ENCODE measurements around the gene DAGLB.

DNA sequence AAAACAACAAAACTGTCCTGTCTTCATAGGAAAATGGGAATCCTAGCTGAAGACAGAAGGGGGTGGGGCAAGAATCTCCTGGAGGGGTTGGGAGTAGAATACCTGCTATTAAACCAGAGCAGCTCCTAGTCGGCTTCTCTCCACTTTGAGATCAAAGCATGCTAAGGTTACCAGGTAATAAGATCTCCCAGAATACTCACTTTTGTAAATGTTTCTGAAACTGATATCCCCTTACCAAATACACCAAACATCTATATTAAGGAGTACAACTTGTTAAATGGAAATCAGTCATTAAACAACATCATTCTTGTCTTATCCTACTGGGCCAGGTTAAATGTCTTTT is 29.5 kb upstream of the DAGLB start:
- TF ChIP-seq CTCF (IDR thresholded peaks at IDR 0.05) (no peak), POLR2A (IDR thresholded peaks at IDR 0.05) (no peak)
